ENCODE data around the gene DNAH6.
"Not testable (repeated sequence)": the region's sequence is repeated elsewhere in the genome, so short reads cannot be mapped to it uniquely, and the experiment has no call there.

Gene DNAH6

DNA sequence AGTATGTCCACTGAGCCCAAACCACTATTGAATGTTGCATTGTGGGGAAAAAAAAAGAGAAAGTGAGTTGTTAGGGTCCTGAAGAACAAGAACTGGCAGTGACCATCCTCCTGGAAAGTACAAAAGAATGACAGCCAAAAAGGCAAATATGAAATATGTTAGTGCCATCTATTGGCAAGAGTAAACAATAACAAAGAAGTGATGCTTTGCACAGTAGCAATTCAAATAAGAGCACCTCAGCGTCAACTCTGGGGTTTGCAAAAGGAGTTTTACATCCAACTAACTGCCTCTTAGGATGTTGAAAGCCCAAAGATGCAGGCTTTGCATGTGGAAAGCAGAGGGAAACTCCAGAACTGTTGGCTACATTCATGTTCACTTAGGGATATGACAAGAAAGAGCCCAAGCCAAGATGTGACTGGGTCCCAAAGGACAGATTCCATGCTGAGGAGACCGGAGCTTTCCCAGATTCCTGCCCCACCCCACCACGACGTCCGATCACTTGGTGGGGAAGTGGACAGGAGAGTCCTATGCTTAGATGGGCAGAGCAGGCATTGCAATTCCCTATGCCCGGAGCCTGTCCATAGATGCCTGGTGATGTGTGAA is 349.0 kb downstream of the DNAH6 start:
- CTCF ChIA-PET, result interaction anchor here (0.5 kb wide), 1 partner anchor 203 kb away, joined by 3 read pairs; no protein-coding TSS in a partner anchor
- no peak for DNase-seq (ENCODE audit: extremely low spot score)
- TF ChIP-seq SP1 (IDR thresholded peaks at IDR 0.05) (no peak), TARDBP (IDR thresholded peaks at IDR 0.05) (no peak), NFRKB (IDR thresholded peaks at IDR 0.05) (no peak), ARNT (IDR thresholded peaks at IDR 0.05) (no peak), HDGF (IDR thresholded peaks at IDR 0.05; ENCODE audit: borderline replicate concordance) (no peak), LEF1 (IDR thresholded peaks at IDR 0.05; ENCODE audit: borderline replicate concordance) (no peak), SUZ12 (IDR thresholded peaks at IDR 0.05) (no peak), CTBP1 (IDR thresholded peaks at IDR 0.05; ENCODE audit: borderline replicate concordance) (no peak), FOXA1 (IDR thresholded peaks at IDR 0.05) (no peak)
- TF ChIP-seq, protein P1, sequence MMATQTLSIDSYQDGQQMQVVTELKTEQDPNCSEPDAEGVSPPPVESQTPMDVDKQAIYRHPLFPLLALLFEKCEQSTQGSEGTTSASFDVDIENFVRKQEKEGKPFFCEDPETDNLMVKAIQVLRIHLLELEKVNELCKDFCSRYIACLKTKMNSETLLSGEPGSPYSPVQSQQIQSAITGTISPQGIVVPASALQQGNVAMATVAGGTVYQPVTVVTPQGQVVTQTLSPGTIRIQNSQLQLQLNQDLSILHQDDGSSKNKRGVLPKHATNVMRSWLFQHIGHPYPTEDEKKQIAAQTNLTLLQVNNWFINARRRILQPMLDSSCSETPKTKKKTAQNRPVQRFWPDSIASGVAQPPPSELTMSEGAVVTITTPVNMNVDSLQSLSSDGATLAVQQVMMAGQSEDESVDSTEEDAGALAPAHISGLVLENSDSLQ (IDR thresholded peaks at IDR 0.05), result no peak

DNA sequence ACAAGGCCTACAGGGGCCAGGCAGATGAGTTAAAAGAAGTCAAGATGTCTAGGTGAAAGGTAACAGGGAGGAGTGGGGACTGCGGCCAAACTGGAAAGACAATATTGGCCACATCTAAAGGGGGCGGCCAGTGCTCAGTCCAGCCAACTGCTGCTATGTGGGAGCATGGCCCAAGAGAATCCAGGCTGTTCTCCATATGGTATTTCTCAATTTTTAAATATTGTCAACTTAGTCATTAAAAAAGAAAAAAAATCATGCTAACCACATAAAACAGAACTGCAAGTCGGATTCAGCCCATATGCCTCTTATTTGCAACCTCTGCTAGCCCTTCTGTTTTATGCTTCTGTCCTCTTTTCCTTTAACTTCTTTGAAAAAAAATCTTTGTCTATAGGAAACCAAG is 349.8 kb downstream of the DNAH6 start:
- TF ChIP-seq FOXM1 (IDR thresholded peaks at IDR 0.05; ENCODE audit: borderline replicate concordance), result no peak
- TF ChIP-seq ELF4 (IDR thresholded peaks at IDR 0.05), result no peak
- TF ChIP-seq L3MBTL2 (conservative IDR thresholded peaks at IDR 0.05), result no peak
- TF ChIP-seq HDGF (IDR thresholded peaks at IDR 0.05; ENCODE audit: borderline replicate concordance), result no peak
- CTCF ChIA-PET, result no interaction called here
- POLR2A ChIA-PET, result no interaction called here
- no peak for DNase-seq (ENCODE audit: extremely low spot score)

More for the DNA sequence above, 349.0 kb downstream of the DNAH6 start:
- POLR2A ChIA-PET, result no interaction called here

DNA sequence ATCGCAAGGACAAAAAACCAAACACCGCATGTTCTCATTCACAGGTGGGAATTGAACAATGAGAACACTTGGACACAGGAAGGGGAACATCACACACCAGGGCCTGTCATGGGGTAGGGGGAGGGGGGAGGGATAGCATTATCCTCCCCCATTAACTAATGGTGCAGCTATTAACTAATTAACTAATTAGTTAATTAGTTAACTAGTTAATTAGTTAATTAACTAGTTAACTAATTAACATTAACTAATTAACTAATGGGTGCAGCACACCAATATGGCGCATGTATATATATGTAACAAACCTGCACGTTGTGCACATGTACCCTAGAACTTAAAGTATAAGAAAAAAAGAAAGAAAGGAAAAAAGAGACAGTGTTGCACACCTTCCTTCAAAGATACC is 352.0 kb downstream of the DNAH6 start:
- DNase-seq (ENCODE audit: extremely low spot score); CTCF ChIA-PET; POLR2A ChIA-PET: not testable (repeated sequence)

Measured in HEK293T (cell line).